ENCODE measurements around the gene NCBP2L. TPM values are rescaled to one million over a fixed set of nuclear protein-coding genes. Genes with fewer than 3 reads are reported as not detected.

The NCBP2L gene
- total RNA-seq, 4 donors from 2014 or later = not detected

DNA sequence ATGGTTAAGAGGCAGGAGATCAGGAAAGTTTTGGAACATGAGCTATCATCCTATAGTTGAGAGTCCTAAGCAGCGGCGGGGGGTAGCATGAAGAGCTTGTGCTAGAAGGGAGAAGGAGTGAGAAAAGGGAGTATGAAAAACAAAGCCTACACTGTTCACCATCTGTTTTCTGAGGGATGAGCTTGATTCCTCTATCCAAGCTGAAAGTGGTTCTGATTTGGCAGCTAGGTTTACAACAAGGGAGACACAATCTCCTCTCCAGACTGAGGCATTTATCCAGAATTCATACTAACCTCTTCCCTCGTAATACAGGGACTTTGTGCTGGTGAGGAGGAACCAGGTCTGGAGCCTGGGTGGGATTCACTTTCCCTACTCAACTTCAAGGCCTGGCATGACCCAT lies 25.5 kb upstream of the NCBP2L start:
- H3K36me3 ChIP-seq = no peaks in the 10 kb centered on the region
- no peaks in the 10 kb centered on the region for H3K27me3 ChIP-seq
- H3K4me1 ChIP-seq = peaks cover 0 to 14% (median 2%) of the 10 kb centered on the region in 4 donors
- intact Hi-C loops (cut with DNase I; ENCODE audit: low total_unique reads) = no loop called here
- 82 to 92% methylated on average over 2 to 3 of the region's 3 CpGs for WGBS, 2 donors (ENCODE audit: low coverage in 1 of 2)
- H3K9me3 ChIP-seq = no peaks in the 10 kb centered on the region
- no peak overlapping the region for H3K4me3 ChIP-seq
- TF ChIP-seq POLR2A (IDR thresholded peaks at IDR 0.05) (no peak), POLR2AphosphoS5 (IDR thresholded peaks at IDR 0.05) (no peak), EP300 (IDR thresholded peaks at IDR 0.05; ENCODE audit: low read depth) (no peak)
- TF ChIP-seq, protein P1, sequence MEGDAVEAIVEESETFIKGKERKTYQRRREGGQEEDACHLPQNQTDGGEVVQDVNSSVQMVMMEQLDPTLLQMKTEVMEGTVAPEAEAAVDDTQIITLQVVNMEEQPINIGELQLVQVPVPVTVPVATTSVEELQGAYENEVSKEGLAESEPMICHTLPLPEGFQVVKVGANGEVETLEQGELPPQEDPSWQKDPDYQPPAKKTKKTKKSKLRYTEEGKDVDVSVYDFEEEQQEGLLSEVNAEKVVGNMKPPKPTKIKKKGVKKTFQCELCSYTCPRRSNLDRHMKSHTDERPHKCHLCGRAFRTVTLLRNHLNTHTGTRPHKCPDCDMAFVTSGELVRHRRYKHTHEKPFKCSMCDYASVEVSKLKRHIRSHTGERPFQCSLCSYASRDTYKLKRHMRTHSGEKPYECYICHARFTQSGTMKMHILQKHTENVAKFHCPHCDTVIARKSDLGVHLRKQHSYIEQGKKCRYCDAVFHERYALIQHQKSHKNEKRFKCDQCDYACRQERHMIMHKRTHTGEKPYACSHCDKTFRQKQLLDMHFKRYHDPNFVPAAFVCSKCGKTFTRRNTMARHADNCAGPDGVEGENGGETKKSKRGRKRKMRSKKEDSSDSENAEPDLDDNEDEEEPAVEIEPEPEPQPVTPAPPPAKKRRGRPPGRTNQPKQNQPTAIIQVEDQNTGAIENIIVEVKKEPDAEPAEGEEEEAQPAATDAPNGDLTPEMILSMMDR (IDR thresholded peaks at IDR 0.05) = no peak
- in situ Hi-C loops (cut with MboI; ENCODE audit: low pct_ligation_motif_present in 1 of 4, low pct_unique_long_range_greater_than_20kb in 1 of 4, low sequenced_read_pairs in 3 of 4) = loop anchor here in 1 of 4 donors (25.0 kb wide), 1 partner anchor 90 kb away; no protein-coding TSS in a partner anchor
- no peak overlapping the region for H3K27ac ChIP-seq
- no peak for DNase-seq

DNA sequence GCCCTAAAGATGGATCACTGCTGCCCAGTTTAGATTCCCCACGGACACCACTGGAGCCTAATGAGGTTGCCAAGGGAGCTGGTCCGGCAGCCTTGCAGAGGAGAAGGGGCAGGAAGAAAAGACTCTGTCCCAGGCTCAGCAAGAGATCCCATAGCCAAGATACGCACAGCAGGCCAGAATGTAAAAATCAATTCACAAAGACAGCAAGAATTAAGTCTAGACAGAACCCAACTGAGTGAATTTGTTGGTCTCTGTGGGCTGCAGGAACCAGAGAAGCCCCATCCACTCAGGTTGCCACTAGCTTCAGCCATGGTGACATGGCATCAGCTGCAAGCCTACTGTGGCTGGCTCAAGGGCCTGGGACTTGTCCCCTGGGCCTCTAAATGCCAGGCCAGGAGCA lies 24.8 kb upstream of the NCBP2L start:
- no peaks in the 10 kb centered on the region for H3K9me3 ChIP-seq
- in situ Hi-C loops (cut with MboI; ENCODE audit: low pct_ligation_motif_present in 1 of 4, low pct_unique_long_range_greater_than_20kb in 1 of 4, low sequenced_read_pairs in 3 of 4) = loop anchor here in 1 of 4 donors (25.0 kb wide), 1 partner anchor 90 kb away; no protein-coding TSS in a partner anchor
- peaks cover 0 to 8% (median 2%) of the 10 kb centered on the region in 4 donors for H3K4me1 ChIP-seq
- no peaks in the 10 kb centered on the region for H3K27me3 ChIP-seq
- no peak overlapping the region for H3K27ac ChIP-seq
- H3K36me3 ChIP-seq = no peaks in the 10 kb centered on the region
- H3K4me3 ChIP-seq = no peak overlapping the region
- DNase-seq = no peak
- TF ChIP-seq POLR2AphosphoS5 (IDR thresholded peaks at IDR 0.05) = no peak
- no peak for TF ChIP-seq POLR2A (IDR thresholded peaks at IDR 0.05)
- TF ChIP-seq, protein P1 (IDR thresholded peaks at IDR 0.05) = no peak
- TF ChIP-seq EP300 (IDR thresholded peaks at IDR 0.05; ENCODE audit: low read depth) = no peak
- intact Hi-C loops (cut with DNase I; ENCODE audit: low total_unique reads) = no loop called here
- WGBS, 2 donors (ENCODE audit: low coverage in 1 of 2) = 76% methylated on average over 3 of the region's 3 CpGs; no CpG with 5 or more reads in 1 of the 2 donors

DNA sequence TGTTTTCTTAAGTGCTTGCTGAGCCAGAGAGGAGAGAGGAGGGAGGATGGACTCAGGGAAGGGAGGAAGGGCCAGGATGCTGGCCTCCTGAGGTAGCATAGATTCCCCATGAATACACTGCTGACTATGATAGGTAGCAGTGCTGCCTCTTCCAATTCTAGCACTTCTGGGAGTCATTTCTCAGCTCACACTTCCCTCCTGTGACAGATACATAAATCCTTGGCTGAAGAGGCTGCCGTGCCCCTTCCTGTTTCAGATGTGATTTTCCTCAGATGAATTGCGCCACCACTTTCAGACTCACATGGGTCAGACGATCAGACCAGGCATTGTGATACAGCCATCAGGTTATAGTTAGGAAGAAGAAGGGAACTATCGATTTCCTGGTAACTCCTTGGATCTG lies 24.3 kb upstream of the NCBP2L start:
- TF ChIP-seq POLR2AphosphoS5 (IDR thresholded peaks at IDR 0.05) (no peak), POLR2A (IDR thresholded peaks at IDR 0.05) (no peak), EP300 (IDR thresholded peaks at IDR 0.05; ENCODE audit: low read depth) (no peak)
- TF ChIP-seq, protein P1 (IDR thresholded peaks at IDR 0.05) = no peak
- 76% methylated on average over 4 of the region's 4 CpGs; no CpG with 5 or more reads in 1 of the 2 donors for WGBS, 2 donors (ENCODE audit: low coverage in 1 of 2)
- H3K4me3 ChIP-seq = no peak overlapping the region
- no peaks in the 10 kb centered on the region for H3K27me3 ChIP-seq
- in situ Hi-C loops (cut with MboI; ENCODE audit: low pct_ligation_motif_present in 1 of 4, low pct_unique_long_range_greater_than_20kb in 1 of 4, low sequenced_read_pairs in 3 of 4) = loop anchor here in 1 of 4 donors (25.0 kb wide), 1 partner anchor 91 kb away; no protein-coding TSS in a partner anchor
- no peaks in the 10 kb centered on the region for H3K36me3 ChIP-seq
- intact Hi-C loops (cut with DNase I; ENCODE audit: low total_unique reads) = no loop called here
- H3K27ac ChIP-seq = no peak overlapping the region
- no peak for DNase-seq
- H3K9me3 ChIP-seq = no peaks in the 10 kb centered on the region
- H3K4me1 ChIP-seq = peaks cover 0 to 3% (median 1%) of the 10 kb centered on the region in 4 donors

DNA sequence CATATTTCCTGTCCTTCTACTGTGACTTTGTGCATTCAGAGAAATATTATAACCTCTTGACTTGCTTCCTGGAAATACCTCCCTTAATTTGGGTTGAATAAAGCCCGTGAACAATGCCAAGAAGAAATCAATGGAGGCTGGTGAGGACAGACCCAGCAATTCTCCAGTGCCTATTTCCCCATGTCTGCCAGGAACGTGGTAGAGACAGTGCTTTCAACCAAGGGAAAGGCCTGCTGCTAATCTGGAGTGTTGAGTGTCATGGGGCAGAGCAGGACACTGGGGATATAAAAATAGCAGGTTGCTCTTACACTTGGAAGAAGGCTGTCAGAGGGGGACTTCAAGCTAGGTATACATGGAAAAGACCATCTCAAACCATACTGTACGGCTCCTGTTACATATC lies 21.8 kb upstream of the NCBP2L start:
- Histone ChIP-seq H3K36me3 (no peaks in the 10 kb centered on the region), H3K9me3 (no peaks in the 10 kb centered on the region), H3K4me3 (no peak overlapping the region), H3K27ac (no peak overlapping the region), H3K27me3 (no peaks in the 10 kb centered on the region), H3K4me1 (no peaks in the 10 kb centered on the region)
- in situ Hi-C loops (cut with MboI; ENCODE audit: low pct_ligation_motif_present in 1 of 4, low pct_unique_long_range_greater_than_20kb in 1 of 4, low sequenced_read_pairs in 3 of 4) = loop anchor here in 1 of 4 donors (25.0 kb wide), 1 partner anchor 93 kb away; no protein-coding TSS in a partner anchor
- WGBS, 2 donors (ENCODE audit: low coverage in 1 of 2) = 56% methylated on average over 3 of the region's 3 CpGs; no CpG with 5 or more reads in 1 of the 2 donors
- no peak for DNase-seq
- TF ChIP-seq, protein P1 (IDR thresholded peaks at IDR 0.05) = no peak
- TF ChIP-seq POLR2A (IDR thresholded peaks at IDR 0.05) = no peak
- no peak for TF ChIP-seq POLR2AphosphoS5 (IDR thresholded peaks at IDR 0.05)
- TF ChIP-seq EP300 (IDR thresholded peaks at IDR 0.05; ENCODE audit: low read depth) = no peak
- intact Hi-C loops (cut with DNase I; ENCODE audit: low total_unique reads) = no loop called here
